Iris pigment epithelial cell (primary cell): Measurements from ENCODE around the gene PRDM16.

Experiments used
- DNase-seq: peaks from one replicate; pipeline ENCODE4 v3.0.0-alpha.2; 2011; ENCODE audit warnings: low read depth

PRDM16 gene

DNA sequence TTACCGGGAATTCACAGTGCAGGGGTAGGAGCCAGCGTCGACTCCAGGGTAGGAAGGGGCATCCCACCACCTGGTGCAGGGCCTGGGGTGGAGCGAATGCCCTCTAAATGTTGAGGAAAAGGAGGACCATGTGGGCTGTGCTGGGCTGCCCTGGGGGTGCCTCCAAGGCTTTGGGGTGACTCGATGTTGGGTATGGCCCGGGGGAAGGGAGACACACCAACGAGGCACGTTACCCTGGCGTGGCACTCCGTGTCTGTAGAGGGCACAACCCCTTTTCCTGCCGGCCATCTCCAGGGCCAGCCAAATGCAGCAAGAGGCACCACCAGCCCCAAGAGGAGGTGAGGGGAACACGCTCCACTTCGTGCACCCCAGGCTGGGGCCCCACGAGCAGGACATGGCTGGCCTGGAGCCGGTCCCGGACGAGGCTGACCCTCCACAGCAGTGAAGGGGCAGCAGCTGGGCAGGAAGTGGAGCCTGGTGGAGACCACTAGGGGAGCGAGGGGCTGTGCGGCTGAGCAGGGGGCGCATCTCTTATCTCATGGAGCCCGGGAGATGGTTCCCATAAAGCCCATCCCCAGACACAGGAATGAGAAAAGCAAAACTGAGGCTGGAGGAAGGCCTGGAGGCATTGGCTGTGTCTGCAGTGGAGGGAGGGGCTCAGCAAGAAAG is 36.5 kb upstream of the PRDM16 start:
- no peak for DNase-seq

DNA sequence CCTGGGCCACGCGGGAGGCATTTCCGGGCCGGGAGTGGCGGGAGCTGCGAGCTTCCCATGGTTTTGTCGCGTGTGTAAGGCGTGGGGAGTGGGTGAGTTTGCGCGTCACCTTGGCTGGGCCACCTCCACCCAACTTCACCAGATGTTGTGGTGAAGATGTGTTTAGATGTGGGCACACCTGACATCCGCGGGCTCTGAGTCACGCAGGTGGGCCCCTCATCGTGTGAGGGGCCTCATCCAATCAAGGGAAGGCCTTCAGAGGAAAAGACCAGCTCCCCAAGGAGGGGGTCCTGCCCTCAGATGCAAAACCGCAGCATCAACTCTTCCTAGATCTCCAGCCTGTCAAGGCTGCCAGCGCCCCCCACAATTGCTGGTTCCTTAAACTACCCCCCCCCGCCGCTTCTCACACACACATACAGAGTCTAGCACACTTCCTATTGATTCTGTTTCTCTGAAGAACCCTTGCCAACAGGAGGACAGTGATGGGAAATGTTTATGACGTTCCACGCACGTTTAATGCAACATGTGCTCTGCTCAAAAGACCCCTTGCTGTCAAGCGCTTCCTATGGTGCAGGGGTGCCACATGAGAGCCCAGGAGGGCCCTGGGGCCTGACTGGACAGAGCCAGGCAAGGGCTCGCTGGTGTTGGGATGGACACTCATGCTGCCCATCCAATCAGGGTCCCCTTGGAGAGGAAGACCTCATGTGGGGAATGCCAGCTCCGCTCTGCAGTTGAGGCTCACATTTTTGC is 35.8 kb upstream of the PRDM16 start:
- no peak for DNase-seq

DNA sequence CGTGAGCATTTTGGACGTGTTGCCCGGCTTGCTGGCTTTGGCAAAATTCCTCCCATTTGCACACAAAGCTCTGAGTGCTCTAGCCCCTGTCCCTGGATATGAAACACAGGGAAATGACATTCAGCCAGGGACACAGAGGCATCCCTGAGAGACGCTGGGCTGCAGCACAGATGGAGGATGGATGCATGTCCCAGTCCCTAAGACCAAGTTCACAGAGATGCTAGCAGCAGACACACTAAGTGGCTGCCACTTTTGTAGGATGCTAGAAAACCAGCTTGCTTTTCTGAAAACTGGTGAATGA is 35.3 kb upstream of the PRDM16 start:
- DNase-seq, result no peak

DNA sequence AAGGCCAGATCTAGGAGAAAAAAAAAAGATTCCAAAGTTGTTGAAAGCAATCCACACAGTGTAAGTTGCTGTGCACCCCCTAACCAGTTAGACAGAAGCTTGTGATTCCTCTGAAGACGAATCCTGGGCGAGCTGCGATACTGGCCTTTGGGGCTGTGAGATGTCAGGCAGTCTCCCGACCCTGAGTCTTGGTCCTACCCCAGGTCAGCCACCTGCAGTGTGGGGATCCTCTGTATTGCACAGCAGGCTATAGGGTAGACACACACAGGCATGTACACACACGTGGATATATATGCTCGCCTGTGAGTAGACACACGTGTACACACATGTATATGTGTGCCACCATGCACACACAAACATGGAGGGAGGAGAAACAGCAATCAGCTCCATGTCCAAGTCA is 34.8 kb upstream of the PRDM16 start:
- no peak for DNase-seq

DNA sequence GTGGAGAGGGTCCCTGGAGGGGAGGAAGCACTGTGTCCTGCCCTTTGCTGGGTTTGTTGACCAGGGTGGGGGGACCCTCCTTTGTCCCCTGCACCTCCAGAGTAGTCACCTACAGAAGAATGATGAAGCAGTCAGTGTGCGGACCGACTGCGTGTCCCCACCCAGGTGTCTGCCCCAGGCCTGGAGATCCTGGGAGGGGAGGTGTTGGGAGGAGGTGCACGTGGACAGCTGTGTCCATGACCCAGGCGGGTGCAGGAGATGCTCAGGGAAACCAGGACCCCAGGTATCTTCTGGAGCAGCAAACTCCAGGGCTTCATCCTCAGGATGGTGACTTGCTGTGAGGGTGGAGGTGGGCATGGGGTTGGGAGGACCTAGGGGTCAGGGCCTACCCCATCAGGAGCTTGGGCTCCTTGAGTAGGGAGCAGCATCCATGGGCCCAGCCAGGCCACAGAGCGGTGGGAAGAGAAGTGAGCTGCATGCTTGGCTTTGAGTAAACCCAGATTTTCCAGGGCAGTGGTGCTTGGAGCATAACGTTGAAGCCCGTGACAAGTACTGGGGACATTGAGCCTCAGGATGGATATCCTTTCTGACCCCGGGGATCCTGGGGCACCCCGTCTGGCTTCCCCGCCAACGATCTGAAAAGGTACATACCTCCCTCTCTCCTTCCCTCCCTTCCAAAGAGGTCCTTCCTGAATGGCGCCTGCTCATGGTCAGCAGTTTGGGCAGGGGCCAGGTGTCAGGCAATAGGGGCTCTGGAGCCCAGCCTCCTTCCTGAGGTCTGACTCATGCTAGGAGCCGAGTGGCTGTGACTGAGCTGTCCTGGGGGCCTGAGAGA is 34.1 kb upstream of the PRDM16 start:
- no peak for DNase-seq

DNA sequence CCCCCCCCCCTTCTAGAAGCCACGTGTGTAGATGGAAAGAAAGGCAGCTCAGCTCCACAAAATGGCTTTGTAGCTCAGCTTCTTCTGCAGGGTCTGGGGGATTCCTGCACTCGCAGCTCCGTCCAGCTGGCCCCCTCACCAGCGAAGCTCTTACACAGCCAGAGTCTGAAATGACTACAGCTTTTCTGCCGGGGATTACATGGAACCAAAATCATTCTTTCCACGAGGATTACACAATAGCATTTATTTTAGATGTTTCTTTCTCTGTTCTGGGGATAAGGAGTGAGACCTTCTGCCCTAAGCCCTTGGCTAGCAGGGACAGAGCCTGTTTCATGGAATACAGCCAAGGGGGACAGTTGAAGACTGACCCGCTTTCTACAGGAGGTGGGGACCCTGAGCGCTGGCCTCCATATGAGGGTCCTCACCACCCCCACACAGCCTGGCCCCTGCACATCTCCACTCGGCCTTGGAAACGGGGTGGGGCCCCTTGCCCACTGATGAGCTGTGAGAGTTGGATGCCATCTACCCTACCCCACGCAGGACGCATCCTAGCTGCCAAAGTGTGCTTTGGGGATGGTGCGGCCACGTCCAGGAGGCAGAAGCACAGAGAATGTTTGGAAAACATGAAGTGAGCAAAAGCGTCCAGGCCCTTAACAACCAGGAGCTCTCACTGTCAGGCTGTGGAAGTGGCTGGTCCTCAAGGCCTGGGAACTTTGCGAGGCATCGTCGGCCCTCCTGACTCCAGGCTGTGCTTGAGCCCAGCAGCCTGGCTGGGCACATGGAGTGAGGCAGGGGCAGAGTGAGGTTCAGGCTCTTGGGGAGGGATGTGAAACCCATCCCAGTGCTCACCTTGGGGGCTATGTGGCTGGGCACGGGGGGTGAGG is 33.2 kb upstream of the PRDM16 start:
- no peak for DNase-seq

DNA sequence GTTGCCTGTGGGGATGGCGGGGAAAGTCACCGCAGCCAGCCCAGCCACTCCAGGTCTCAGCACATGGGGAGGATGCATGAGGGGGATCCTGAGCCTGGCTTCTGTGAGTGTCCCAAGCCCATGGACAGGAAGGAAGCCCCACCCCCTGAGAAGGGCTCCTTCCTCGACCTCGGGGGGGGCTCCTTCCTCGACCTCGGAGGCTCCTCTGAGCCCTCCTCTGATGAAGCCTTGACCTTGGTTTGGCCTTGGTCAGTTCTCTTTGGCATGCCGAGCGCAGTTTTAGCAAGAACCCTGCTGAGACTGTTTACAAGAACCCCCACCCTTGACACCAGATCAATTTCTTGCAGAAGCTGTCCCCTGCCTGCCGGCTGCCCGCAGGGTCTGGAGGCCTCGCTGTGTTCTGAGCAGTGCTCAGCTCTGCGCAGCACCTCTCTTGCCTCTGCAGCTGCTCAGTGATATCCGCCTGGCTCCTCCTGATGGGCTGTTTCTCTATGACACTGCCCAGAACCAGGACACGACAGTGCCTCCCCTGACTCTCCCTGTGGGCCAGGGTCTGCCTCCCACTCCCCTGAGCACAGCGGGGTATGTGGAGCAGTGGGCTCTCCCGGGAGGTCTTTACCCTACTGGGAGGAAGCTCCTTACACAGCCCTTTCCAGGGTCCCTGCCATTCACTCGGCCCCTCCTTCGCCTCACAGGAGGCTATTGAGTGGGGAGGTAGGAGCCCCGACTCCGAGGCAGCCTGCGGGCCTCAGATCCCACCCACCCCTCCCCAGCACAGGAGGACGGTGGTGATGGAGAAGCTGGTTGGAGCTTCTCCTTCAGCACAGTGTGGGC is 32.3 kb upstream of the PRDM16 start:
- DNase-seq, result no peak

DNA sequence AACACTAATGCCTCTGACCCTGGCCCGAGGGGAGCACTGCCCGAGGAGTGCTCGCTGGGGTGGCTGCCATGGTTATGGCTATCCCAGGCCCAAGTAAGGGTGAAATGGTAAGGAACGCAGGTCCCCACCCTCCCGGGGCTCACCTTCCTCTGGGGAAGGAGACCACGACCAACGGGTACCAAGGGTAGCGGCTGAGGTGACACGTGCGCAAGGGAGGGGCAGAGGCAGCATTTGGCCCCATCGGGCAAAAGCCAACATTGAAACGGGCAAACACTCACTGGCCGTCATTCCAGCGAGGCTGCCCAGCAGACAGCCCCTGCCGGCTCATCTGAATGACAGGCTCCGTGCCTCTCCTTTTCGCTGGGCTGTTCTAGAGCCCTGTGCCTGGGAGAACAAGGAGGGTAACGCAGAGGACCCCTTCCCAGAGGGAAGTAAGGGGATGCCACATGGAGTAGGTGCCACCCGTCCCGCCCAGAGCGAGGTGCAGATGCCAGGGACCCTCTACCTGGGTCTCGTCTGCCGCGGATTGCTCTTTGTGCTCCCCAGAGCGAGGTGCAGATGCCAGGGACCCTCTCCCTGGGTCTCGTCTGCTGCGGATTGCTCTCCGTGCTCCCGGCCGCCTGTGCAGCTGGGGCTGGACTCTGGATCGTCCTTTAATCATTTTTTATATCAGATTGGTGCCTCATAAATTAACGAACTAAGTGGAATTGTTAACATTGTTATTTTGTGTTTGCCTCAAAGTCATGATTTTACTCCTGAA is 31.5 kb upstream of the PRDM16 start:
- no peak for DNase-seq

DNA sequence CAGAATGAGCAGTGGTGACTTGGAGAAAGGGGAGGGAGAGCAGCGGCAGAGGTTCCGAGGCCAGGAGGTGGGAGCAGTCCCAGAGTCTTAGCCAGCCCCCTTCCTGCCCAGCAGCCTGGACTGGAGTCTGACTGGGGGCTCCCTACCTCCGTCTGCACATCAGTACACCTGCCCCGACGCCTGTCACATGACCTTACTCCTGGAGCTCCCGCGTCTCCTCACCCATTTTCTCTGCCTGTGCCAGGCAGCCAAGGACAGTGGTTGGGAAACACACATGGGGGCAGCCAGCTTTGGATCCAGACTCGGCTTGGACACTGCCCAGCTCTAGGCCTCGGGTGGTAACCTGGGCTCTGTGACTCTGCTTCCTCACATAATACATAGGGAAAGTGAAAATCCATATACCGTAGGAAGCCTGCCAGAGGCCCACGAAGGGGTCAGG is 30.9 kb upstream of the PRDM16 start:
- DNase-seq, result no peak

DNA sequence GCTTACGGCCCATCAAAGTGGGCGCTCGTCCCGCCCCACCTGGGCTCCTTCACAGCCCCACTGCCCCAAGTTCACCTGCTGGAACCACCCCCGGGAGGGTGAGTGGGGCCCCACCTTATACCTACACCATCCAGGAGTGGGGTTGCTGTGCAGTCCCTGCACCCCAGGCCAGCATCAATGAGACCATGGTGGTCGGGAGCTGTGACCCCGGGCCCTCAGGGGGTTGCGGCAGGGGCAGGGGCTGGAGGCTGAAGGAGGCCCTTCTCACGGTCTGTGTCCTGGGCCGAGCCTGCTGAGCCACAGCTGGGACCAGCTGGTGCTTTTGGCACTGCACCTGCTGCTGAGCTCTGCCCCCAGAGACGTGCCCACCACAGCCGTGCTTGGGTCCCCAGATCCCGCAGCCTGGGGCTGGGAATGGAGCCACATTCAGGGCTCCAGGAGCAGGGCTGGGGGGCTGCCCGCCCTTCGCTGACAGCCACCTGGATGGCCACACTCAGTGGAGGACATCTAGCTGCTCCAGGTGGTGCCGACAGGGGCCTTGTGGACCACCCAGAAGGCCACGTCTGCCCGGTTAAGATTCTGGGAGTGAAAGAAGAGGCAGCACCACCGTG is 30.3 kb upstream of the PRDM16 start:
- no peak for DNase-seq

DNA sequence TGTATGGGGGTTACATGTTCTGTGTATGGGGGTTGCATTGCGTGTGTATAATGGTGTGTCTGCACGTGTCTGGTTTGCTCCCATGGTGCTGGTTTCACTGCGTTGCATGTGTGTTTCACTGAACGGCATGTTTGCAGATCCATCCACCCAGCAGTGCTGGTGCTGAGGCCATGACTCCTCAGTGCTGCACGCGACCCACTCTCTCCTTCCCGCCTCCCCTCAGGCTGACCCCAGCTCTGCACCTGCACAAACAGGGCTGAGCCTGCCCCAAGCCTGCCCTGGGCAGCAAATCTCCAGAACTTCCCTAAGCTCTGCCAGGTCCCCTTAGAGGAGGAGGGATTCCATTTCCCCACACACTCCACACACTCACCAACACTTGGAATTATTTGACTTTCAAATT is 29.0 kb upstream of the PRDM16 start:
- DNase-seq, result no peak

DNA sequence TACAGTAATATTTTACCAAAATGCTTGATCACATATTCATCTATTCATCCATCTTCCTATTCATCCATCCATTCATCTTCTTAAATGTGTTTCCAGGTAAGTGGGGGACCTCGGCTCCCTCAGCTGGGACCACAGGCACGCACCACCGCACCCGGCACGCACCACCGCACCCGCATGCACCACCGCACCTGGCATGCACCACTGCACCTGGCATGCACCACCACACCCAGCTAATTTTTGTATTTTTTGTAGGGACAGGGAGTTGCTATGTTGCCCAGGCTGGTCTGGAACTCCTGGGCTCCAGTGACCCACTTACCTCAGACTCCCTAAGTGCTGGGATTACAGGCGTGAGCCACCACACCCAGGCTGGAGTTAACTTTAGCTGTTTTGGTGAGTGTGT is 26.5 kb upstream of the PRDM16 start:
- DNase-seq, result no peak

DNA sequence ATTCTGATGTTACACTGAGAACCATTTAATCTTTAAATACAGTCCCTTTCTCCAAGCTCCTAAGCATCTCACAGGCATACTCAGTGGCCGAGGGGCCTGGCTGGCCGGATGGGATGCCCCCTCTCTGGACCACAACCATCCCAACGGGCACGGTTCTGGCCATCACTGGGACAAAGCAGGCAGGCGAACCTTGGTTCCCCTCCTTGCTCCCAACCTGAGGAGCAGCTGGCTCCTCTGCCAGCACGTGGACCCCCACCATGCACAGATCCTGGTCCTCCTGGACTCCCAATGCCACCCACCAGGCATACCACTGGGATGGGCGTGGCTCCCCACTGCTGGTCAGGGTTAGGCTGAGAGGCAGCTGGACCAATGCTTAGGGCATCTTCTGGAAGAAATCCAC is 19.8 kb upstream of the PRDM16 start:
- DNase-seq, result no peak

DNA sequence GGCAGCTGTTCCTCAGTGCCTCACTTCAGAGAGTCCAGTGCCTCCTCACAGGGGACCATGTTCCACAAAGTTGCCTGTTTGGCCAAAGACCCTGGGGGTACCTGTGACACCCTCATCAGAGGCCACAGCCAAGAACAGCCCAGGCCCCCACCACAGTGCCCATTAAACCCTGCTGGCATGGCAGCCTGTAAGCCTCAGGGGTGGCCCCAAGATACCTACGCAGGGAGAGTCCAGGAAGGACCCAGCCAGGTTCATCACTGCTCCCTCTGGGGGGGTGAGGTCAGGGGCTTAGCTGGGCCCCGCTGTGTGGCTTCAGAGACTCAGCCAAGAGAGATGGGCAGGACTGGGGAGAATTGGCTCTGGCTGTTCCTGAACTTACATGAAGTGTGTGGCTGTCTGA is 19.1 kb upstream of the PRDM16 start:
- DNase-seq, result no peak

DNA sequence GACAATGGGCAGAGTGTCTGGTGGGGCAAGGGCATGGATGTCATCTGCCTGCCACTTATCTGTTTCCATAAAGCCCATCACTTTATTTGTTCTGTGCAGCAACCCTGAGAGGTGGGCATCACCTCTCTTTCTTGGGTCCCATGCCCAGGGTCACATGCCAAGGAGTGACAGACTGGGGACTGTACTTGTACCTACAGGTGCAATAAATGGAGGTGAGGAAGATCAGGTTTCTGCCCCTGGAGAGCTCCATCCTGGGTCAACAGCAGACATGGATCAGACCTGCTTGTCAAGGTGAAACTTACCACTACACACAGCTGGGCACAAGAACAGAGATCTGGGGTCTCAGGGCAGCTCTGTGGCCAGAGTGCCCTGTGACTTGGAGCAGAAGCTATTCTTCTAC is 18.4 kb upstream of the PRDM16 start:
- no peak for DNase-seq

DNA sequence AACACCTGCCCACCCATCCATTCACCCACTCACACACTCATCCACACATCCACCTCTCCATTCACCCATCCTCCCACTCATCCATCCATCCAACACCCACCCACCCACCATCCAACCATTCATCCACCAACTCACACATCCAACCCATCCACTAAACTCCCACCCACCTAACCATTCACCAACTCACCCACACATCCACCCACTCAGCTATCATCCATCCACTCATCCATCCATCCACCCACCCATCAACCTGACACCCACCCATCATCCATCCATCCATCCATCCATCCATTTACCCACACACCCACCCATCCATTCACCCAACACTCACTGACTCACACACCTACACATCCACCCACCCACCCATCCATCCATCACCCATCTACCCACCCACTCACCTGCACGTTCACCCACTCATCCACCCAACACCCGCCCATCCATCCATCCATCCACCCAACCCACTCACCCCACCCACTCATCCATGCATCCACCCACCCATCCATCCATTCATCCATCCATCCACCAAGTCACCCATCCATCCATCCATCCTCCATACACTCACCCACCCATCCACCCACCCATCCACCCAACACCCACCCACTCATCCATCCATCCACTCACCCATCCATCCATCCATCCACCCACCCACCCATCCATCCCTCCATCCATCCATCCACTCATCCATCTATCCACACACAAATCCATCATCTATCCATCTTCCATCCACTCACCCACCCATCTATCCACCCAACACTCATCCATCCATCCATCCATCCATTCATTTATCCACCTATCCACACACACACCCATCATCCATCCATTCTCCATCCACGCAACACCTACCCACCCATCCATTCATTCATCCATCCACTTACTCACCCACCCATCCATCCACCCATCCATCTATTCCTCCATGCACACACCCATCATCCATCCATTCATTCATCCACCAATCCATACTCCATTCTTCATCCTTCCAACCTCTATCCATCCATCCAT is 17.4 kb upstream of the PRDM16 start:
- no peak for DNase-seq

DNA sequence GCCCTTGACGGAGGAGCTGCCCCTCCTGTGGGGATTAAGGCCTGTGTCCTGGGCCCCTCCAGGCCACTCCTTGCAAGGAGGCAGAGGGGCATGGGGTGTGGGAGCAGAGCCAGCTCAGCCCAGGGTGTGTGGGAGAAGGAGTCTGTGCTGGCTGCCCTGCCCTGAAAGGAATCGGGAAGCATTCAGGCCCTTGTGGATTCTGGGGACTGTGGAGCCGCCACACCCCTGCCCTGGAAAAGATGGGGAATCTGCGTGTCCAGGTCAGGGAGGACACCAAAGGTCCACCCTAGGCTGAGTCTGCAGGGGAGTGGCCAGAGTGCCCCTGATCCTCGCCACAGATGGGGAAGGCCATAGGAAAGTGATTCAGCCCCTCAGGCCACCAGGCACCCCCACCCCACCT is 16.5 kb upstream of the PRDM16 start:
- DNase-seq, result no peak

DNA sequence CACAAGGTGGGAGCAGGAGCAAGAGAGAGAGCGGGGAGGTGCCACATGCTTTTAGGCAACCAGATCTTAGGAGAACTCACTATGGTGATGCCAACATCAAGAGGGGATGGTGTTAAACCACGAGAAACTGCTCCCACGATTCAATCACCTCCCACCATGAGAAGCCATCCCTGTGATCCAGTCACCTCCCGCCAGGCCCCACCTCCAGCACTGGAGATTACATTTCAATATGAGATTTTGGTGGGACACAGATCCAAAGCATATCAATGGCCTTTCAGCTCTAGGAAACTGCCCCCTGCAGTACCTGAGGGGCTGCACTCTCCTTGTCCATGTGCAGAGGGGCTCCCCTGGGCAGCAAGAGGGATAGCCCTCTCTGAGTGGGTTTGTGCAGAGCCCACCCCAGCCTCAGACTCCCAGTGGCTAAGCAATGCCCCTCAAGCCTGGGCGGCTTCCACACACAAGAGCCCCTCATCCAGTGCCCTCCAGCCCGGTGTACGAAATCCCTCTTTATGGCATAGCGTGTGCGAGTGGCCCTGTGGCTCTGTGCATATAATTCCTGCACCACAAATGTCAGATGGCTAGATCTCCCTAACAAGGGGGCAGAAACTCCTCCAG is 15.5 kb upstream of the PRDM16 start:
- DNase-seq, result no peak
